ENCODE results near the gene GNAQ. TPM values are rescaled to one million over a fixed set of nuclear protein-coding genes. Genes with fewer than 3 reads are reported as not detected.

The GNAQ gene
- total RNA-seq, 1 experiment from 2014 or later, result 34.1 TPM

DNA sequence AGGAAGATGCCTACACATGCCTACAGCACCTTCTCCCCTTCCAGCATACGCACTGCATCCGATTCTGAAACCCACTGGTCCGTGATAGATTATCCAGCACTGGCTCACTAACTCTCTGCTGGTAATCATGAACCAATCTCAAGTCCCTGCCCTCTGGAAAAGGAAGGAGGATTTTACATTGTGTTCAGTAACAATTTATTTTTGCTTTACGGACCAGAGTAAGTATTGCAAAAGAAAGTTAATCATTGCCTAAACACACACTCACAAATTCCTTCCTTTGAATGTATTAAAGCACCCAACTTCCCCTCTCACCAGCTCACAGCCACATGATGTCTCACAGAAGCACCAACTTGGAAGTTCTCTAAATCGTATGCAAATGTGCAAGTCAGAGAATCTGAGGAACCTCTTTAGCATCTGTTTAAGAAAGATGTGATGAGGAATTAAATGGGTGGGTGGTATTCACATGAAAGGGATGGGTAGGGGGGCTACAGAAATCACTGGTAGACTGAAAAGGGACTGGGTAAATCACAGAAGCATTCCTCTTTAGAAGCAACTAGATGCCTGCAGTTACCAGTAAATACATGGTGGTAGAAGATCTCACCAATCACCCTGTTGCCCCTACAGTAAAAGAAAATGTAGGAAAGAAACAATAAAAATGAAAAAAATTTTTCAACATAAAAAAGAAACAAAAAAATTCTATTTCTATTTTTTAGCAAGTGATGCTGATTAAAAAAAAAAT lies 8.4 kb downstream of the GNAQ start:
- H3K9me3 Mint-ChIP-seq (ENCODE audit: low read depth, unreplicated experiment), result no peaks in the 10 kb centered on the region
- H3K27me3 Mint-ChIP-seq (ENCODE audit: unreplicated experiment), result no peaks in the 10 kb centered on the region
- BruUV-seq (replicated peaks), result no TSS peak
- peak overlapping the region; percentile 51 for H3K4me3 Mint-ChIP-seq (ENCODE audit: low read depth, unreplicated experiment)
- peak overlapping the region; percentile 68 for H3K27ac Mint-ChIP-seq (ENCODE audit: unreplicated experiment)
- TF ChIP-seq, protein P1, sequence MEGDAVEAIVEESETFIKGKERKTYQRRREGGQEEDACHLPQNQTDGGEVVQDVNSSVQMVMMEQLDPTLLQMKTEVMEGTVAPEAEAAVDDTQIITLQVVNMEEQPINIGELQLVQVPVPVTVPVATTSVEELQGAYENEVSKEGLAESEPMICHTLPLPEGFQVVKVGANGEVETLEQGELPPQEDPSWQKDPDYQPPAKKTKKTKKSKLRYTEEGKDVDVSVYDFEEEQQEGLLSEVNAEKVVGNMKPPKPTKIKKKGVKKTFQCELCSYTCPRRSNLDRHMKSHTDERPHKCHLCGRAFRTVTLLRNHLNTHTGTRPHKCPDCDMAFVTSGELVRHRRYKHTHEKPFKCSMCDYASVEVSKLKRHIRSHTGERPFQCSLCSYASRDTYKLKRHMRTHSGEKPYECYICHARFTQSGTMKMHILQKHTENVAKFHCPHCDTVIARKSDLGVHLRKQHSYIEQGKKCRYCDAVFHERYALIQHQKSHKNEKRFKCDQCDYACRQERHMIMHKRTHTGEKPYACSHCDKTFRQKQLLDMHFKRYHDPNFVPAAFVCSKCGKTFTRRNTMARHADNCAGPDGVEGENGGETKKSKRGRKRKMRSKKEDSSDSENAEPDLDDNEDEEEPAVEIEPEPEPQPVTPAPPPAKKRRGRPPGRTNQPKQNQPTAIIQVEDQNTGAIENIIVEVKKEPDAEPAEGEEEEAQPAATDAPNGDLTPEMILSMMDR (IDR thresholded peaks at IDR 0.05; ENCODE audit: unreplicated experiment), result no peak
- peaks cover 9% of the 10 kb centered on the region for H3K4me1 Mint-ChIP-seq (ENCODE audit: low read depth, unreplicated experiment)
- intact Hi-C loops (cut with micrococcal nuclease; ENCODE audit: unreplicated experiment), result no loop called here
- CTCF ChIA-PET, result interaction anchor here (2.1 kb wide), 1 partner anchor 46 kb away, joined by 7 read pairs; no protein-coding TSS in a partner anchor
- peak; percentile 16 for DNase-seq
- peaks cover 5% of the 10 kb centered on the region for H3K36me3 Mint-ChIP-seq (ENCODE audit: insufficient read depth, unreplicated experiment)

DNA sequence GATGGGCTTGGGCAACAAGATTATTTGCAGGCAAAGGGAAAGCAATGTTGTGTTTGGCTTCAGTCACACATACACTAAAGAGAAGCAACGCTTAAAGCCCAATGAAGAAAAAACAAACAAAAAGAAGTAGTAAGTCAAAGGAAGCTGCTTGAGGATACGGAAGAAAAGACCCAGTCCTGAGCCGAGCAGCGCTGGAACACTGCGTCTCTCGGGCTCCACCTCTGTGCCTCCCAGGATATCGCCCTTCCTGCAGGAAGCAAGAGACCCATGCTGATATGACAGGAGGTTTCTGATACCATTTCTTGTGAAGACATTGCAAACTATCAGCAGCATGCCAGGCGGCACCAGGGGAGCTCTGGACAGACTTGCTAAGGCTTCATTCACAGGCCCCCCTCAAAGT lies 9.9 kb downstream of the GNAQ start:
- no peak overlapping the region for H3K27ac Mint-ChIP-seq (ENCODE audit: unreplicated experiment)
- CTCF ChIA-PET, result no interaction called here
- intact Hi-C loops (cut with micrococcal nuclease; ENCODE audit: unreplicated experiment), result no loop called here
- no peak overlapping the region for H3K4me3 Mint-ChIP-seq (ENCODE audit: low read depth, unreplicated experiment)
- peaks cover 5% of the 10 kb centered on the region for H3K36me3 Mint-ChIP-seq (ENCODE audit: insufficient read depth, unreplicated experiment)
- H3K27me3 Mint-ChIP-seq (ENCODE audit: unreplicated experiment), result no peaks in the 10 kb centered on the region
- H3K4me1 Mint-ChIP-seq (ENCODE audit: low read depth, unreplicated experiment), result peaks cover 9% of the 10 kb centered on the region
- TF ChIP-seq, protein P1 (IDR thresholded peaks at IDR 0.05; ENCODE audit: unreplicated experiment), result no peak
- no peaks in the 10 kb centered on the region for H3K9me3 Mint-ChIP-seq (ENCODE audit: low read depth, unreplicated experiment)
- BruUV-seq (replicated peaks), result no TSS peak
- no peak for DNase-seq

DNA sequence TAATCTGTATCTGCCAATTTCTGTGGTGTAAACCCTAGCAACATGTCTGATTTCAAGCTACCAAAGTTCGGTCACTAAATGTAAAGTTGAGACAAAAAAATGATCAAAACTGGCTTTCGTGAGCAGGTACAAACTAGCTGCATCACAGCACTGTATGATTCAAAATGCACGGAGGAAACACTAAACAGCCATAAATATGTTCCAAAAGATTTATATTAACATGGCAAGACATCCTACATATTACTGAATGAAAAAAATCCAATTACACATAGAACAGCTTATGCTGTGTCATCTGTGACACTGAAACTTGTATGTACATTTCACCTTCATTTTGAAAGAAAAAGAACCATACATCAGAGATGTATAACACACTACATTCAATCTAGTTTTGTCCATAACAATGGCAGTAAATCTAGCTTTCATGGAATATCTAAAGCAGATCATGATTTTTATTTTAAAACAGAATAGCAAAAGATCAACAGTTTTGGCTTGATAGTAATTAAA lies 14.4 kb downstream of the GNAQ start:
- BruUV-seq (replicated peaks), result no TSS peak

DNA sequence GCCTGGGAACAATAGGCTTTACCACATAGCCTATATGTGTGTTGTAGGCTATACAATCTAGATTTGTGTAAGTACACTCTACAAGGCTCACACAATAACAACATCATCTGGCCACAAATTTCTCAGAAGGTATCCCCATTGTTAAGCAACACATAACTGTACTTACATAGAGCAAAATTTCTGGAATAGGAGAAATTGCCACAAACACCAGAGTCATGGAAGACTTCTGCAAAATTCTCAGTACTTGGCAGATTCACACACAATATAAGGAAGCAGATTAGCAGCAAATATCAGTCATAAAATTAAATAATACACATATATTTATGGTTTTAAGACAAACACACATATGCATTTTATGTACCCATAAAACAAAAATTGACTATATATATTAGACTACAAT lies 16.4 kb downstream of the GNAQ start:
- intact Hi-C loops (cut with micrococcal nuclease; ENCODE audit: unreplicated experiment), result no loop called here
- Mint-ChIP-seq H3K4me3 (ENCODE audit: low read depth, unreplicated experiment) (no peak overlapping the region), H3K9me3 (ENCODE audit: low read depth, unreplicated experiment) (no peaks in the 10 kb centered on the region), H3K27me3 (ENCODE audit: unreplicated experiment) (no peaks in the 10 kb centered on the region), H3K27ac (ENCODE audit: unreplicated experiment) (no peak overlapping the region), H3K36me3 (ENCODE audit: insufficient read depth, unreplicated experiment) (no peaks in the 10 kb centered on the region), H3K4me1 (ENCODE audit: low read depth, unreplicated experiment) (no peaks in the 10 kb centered on the region)
- no TSS peak for BruUV-seq (replicated peaks)
- CTCF ChIA-PET, result no interaction called here
- TF ChIP-seq, protein P1 (IDR thresholded peaks at IDR 0.05; ENCODE audit: unreplicated experiment), result no peak
- DNase-seq, result no peak

More for the DNA sequence above, 14.4 kb downstream of the GNAQ start:
- intact Hi-C loops (cut with micrococcal nuclease; ENCODE audit: unreplicated experiment), result no loop called here
- TF ChIP-seq, protein P1 (IDR thresholded peaks at IDR 0.05; ENCODE audit: unreplicated experiment), result no peak
- Mint-ChIP-seq H3K9me3 (ENCODE audit: low read depth, unreplicated experiment) (no peaks in the 10 kb centered on the region), H3K27ac (ENCODE audit: unreplicated experiment) (no peak overlapping the region), H3K36me3 (ENCODE audit: insufficient read depth, unreplicated experiment) (no peaks in the 10 kb centered on the region), H3K4me3 (ENCODE audit: low read depth, unreplicated experiment) (no peak overlapping the region), H3K4me1 (ENCODE audit: low read depth, unreplicated experiment) (peaks cover 5% of the 10 kb centered on the region), H3K27me3 (ENCODE audit: unreplicated experiment) (no peaks in the 10 kb centered on the region)
- no peak for DNase-seq
- CTCF ChIA-PET, result no interaction called here
